DMS53 (cell line): Measurements from ENCODE around the gene OR8B8.
"Not testable (repeated sequence)": the region's sequence is repeated elsewhere in the genome, so short reads cannot be mapped to it uniquely, and the experiment has no call there.

Experiments used
- DNase-seq: peaks from one replicate; lab custom pipeline; 2025; lab: John Stamatoyannopoulos, UW

Gene OR8B8

DNA sequence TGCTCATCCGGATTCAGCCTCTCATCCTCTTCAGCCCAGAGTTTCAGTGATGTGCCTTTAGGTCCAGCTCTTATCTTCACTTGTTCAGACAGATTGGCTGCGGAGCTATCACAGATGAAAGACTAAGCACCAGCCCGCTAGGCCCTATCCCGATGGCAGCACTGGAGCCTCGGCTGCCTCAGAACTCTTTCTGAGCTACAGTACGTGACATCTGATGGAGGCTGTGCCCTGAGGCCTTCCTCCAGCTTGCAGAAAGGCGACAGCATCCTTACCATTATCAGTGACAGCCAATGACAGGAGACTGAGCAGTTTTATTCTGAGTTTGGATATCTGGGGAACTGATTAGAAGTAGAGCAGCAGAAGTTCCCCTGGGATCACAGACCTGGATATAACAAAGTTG lies 4.0 kb downstream of the OR8B8 start:
- no peak for DNase-seq

DNA sequence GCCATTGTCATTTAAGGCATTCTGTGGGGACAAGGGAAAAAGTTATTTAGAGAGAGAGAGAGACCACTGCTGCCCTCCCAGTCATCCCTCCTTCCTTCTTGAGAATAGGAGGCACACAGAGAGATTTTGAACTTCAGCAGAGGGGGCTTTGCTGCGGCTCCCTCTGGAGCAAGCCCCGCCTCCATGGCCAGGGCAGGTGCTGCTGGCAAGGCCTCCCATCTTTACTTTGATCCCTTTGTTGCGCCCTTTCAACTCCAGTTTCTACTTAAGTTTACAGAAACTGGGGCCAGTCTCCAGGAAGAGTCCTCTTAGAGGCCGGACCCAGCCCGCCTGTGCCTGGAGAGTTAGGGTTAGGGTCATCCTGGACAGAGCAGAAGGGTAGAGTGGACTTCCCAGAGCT lies 4.4 kb downstream of the OR8B8 start:
- no peak for DNase-seq

GRCh38 chr11:124440608-124441007 lies 4.9 kb downstream of the OR8B8 start:
- DNase-seq: no peak

- DNase-seq: no peak
Measured at GRCh38 chr11:124434699-124435098, 10.8 kb downstream of the OR8B8 start.

DNA sequence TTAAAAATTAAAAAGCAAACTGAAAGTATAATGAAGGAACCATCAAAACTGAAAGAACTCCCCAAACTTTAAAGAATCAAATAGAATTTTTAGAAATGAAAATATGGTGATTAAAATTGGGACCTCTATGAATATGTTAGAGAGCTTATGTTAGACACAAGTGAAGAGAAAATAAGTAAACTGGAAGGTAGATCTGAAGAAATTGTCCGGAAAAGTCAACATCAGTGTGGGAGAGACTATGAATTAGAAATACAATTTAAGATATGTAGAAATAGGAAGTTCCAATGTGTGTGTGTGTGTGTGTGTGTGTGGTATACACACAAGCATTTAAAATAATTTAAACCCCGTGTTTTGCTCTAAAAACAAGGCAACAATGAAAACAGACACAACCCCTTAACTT lies 15.9 kb downstream of the OR8B8 start:
- no peak for DNase-seq

DNA sequence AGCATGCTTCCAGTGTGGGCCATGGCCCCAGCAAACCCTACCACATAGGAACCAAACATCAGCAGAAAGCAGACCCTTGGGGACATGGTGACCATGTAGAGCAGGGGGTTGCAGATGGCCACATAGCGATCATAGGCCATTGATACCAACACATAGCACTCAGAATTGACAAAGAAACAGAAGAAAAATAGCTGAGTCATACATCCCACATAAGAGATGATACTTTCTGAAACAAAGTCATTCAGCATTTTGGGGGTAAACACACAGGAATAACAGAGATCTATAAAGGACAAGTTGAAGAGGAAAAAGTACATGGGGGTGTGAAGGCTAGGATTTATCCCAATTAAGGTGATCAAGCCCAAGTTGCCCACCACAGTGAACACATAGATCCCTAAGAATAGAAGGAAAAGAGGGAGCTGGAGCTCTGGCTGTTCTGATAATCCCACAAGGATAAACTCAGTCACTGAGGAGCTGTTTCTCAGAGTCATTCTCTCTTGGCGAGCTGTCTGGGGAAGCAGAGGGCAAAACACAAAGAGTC lies 21.0 kb downstream of the OR8B8 start, which contains the start of gene OR8B4:
Gene OR8B4, minus strand, starts transcription at position 488 of the 538 bp plus-strand sequence. Its CDS starts 0 bp downstream, at position 488.
- DNase-seq: no peak

DNA sequence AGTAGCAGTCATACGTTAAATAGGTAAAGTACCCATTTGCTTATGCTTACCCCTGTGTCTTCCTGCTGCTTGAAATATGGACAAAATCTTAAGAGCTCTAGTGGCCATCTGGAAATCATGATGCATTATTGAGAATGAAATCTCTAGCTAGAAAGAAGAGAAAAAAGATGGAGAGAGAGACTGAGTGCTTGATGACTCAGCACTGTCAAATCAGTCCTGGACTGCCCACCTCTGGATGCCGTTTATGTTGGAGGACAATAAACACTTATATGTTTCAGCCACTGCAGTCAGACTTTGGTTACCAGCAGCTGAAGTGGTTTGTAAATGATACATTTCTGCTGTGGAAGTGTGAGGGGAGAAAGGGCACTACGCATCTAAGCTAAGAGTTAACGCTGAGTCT lies 24.5 kb downstream of the OR8B8 start:
- peak; percentile 22 for DNase-seq

GRCh38 chr11:124415356-124415923 lies 30.1 kb downstream of the OR8B8 start:
- peak; percentile 75 for DNase-seq

- no peak for DNase-seq
Measured at GRCh38 chr11:124409906-124410305, 35.6 kb downstream of the OR8B8 start.

DNA sequence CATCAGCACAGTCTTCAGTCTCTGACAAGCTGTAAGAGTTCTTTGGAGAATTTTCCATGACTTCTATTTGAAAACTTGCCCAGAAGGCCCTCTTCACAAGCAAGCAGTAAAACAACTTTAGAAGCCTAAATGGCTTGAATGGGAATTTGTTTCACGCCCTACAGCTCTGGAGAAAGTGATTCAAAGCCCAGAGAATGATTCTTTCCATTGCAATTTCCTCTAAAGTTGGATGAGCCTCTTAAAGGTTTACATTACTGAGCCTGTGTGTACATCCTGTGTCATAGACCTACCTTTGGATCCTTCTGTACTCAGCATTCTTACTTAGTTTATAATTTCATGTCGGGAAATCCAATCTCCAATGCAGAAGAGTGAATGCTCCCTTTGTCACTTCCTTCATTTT lies 39.9 kb downstream of the OR8B8 start:
- DNase-seq: no peak

GRCh38 chr11:124403186-124403585 lies 42.3 kb downstream of the OR8B8 start:
- not testable (repeated sequence) for DNase-seq

DNA sequence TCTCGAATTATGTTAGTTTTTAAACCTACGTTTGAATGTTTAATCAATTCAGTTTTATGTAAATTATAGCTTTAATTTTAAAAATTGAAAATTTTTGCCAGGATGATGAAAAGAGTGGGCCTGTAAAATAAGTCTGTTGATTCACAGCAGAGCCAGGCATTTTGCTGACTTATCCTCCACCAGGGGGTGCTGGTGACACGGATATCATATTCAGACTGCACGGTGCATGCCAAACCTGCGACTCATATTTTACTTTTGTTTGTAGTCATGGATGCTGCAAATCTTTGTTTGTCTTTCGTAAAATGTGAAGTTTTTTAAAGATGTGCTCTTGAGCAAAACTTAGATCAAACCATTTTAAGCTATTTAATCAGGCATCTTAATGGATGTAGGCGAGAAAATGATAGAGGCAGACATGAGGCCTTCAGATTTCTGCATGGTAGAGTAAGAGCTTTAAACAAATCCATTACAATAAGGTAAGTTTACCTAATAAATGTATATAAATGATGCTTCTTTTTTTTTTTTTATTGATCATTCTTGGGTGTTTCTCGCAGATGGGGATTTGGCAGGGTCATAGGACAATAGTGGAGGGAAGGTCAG lies 43.1 kb downstream of the OR8B8 start:
- peak; percentile 86 for DNase-seq

DNA sequence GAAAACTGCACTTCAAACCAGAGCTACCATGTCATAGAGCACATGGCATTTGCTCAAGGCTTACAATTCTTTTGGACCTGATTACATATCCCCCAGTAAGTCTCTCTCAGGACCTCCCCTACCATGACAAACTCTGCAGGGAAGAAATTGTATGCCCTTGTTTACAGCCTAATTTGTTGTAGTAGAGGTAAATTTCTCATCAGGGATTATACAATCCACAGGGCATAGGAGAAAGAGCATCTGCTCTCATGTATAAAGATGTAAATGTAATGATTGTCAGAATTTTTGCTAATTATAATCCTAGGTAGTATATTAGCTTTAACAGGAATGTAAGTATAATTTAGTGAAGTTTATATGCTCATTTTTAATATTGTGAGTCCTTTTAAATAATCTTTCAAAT lies 46.6 kb downstream of the OR8B8 start, which contains the start of gene OR8B3:
Gene OR8B3, minus strand, starts transcription at position 101 of the 400 bp plus-strand sequence. CDS start 1,673 bp downstream, outside the sequence.
- no peak for DNase-seq

DNA sequence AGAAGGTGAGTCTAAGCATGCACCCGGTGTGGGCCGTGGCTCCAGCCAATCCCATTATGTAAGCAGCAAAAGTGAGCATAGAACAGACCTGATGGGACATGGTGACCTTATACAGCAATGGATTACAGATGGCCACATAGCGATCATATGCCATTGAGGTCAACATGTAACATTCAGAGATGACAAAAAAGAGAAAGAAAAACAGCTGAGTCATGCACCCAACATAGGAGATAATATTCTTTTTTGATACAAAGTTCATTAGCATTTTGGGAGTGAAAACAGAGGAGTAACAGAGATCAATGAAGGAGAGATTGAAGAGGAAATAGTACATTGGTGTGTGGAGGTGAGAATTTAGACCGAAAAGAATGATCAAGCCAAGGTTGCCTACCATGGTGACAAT lies 48.6 kb downstream of the OR8B8 start:
- not testable (repeated sequence) for DNase-seq

GRCh38 chr11:124394408-124394807 lies 51.1 kb downstream of the OR8B8 start:
- DNase-seq: peak; percentile 39
